Measurements from ENCODE around the gene RPS6KA2.
A peak's percentile ranks its signal among the peaks of the same experiment; 100 is the strongest.
"Not testable (repeated sequence)": the region's sequence is repeated elsewhere in the genome, so short reads cannot be mapped to it uniquely, and the experiment has no call there.

Gene RPS6KA2

GRCh38 chr6:166366921-166367320, 260.1 kb downstream of the RPS6KA2 start:
- DNase-seq (ENCODE audit: low read depth), result no peak

DNA sequence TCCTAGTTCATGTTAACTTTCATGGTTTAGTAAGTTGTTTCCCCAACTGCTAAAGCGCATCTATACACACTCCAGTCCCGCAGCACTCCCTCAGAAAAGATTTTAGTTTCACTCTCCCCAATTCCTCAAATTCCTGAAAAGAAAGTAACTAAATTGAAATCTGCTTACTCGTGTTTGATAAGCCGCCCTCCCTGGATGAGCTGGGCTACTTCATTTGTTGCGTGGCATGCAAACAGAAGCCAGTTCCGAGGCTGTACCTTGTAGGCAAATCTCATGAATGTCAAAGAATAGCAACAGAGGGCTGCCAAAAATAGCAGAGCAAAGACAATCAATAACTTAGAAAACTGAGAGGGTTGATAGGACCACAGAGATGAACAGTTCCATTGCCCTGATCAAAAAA, 261.2 kb downstream of the RPS6KA2 start:
- DNase-seq (ENCODE audit: low read depth), result no peak

- DNase-seq (ENCODE audit: low read depth), result peak; percentile 49
Measured at GRCh38 chr6:166365221-166365620, 261.8 kb downstream of the RPS6KA2 start.

- DNase-seq (ENCODE audit: low read depth), result no peak
Measured at GRCh38 chr6:166364456-166364855, 262.6 kb downstream of the RPS6KA2 start.

DNA sequence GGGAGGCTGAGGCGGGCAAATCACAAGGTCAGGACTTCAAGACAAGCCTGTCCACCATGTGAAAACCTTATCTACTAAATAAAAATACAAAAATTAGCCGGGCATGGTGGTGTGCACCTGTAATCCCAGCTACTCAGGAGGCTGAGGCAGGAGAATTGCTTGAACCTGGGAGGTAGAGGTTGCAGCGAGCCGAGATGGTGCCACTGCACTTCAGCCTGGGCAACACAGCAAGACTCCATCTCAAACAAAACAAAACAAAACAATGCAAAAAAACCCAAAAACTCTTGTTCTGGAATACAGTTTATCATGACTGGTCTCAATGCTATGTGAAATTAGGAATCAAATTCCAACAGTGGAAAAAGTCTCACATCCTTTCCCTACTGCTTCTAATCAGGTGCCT, 264.6 kb downstream of the RPS6KA2 start:
- not testable (repeated sequence) for DNase-seq (ENCODE audit: low read depth)

DNA sequence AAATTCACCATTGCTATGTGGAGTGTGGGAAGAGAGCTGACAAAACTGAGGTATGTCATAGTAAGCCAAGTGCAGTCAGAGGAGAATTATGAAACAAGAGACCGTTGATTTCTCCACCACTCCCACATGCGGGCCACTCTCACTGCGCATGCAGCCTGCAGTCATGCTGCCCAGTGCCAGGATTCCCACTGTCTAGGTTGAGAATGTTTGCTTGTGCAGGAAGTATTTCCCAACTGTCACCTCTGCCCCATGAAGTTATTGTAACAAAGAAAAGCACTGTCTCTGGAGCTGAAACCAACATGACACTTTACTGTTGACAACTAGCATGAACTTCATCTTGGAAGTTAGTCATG, 266.0 kb downstream of the RPS6KA2 start:
- peak; percentile 21 for DNase-seq (ENCODE audit: low read depth)

- no peak for DNase-seq (ENCODE audit: low read depth)
Measured at GRCh38 chr6:166360243-166361076, 266.6 kb downstream of the RPS6KA2 start.
